ENCODE measurements around the gene ABCF1.

GRCh38 chr6:30583921-30584320 lies 12.7 kb downstream of the ABCF1 start:
- TF ChIP-seq CTCF (conservative IDR thresholded peaks at IDR 0.05) (no peak), ZFX (IDR thresholded peaks at IDR 0.05) (no peak)
